ENCODE data around the gene MECP2.
A peak's percentile ranks its signal among the peaks of the same experiment; 100 is the strongest.

MECP2 gene

GRCh38 chrX:154116426-154117211, 19.1 kb upstream of the MECP2 start:
- Histone ChIP-seq H3K4me3 (ENCODE audit: low read depth in 1 of 5, low read length in 5 of 5) (no peak overlapping the region), H3K36me3 (ENCODE audit: control insufficient read depth in 5 of 5, insufficient read depth in 5 of 5, low read length in 5 of 5) (no peaks in the 10 kb centered on the region), H3K27me3 (ENCODE audit: control insufficient read depth in 5 of 5, insufficient read depth in 4 of 5, low read length in 5 of 5) (peaks cover 2 to 13% (median 6%) of the 10 kb centered on the region in 5 donors), H3K4me1 (ENCODE audit: control insufficient read depth in 5 of 5, insufficient read depth in 5 of 5, low read length in 5 of 5) (peaks cover 0 to 4% (median 0%) of the 10 kb centered on the region in 5 donors), H3K9ac (ENCODE audit: low read length in 5 of 5) (no peak overlapping the region), H3K9me3 (ENCODE audit: control insufficient read depth in 5 of 5, low read length in 5 of 5) (peaks cover 0 to 11% (median 3%) of the 10 kb centered on the region in 5 donors), H3K27ac (ENCODE audit: low read depth, low read length) (no peak overlapping the region)

GRCh38 chrX:154115750-154116149, 18.2 kb upstream of the MECP2 start:
- Histone ChIP-seq H3K9me3 (ENCODE audit: control insufficient read depth in 5 of 5, low read length in 5 of 5) (peaks cover 0 to 8% (median 3%) of the 10 kb centered on the region in 5 donors), H3K27ac (ENCODE audit: low read depth, low read length) (no peak overlapping the region), H3K4me3 (ENCODE audit: low read depth in 1 of 5, low read length in 5 of 5) (no peak overlapping the region), H3K4me1 (ENCODE audit: control insufficient read depth in 5 of 5, insufficient read depth in 5 of 5, low read length in 5 of 5) (no peaks in the 10 kb centered on the region), H3K9ac (ENCODE audit: low read length in 5 of 5) (no peak overlapping the region), H3K27me3 (ENCODE audit: control insufficient read depth in 5 of 5, insufficient read depth in 4 of 5, low read length in 5 of 5) (peaks cover 2 to 10% (median 6%) of the 10 kb centered on the region in 5 donors), H3K36me3 (ENCODE audit: control insufficient read depth in 5 of 5, insufficient read depth in 5 of 5, low read length in 5 of 5) (no peaks in the 10 kb centered on the region)

DNA sequence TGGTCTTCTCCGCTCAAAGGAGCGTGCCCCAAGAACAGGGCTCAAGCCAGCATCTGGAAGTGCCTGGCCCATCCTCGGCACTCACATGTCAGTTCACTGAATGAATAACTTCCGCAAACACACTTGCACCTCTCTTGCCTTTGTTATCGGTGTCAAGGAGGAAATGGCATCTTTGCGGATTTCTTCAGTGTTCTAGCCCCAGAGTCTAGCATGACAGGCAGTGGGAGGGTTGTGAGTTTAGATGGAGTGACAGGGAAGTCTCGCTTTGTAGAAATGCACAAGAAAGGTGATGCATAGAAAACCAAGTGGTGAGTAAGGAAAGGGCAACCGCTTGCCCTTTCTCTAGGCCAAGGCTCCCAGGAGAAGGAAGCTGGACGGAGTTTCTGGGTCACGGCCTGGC, 17.6 kb upstream of the MECP2 start:
- no peaks in the 10 kb centered on the region for H3K36me3 ChIP-seq (ENCODE audit: control insufficient read depth in 5 of 5, insufficient read depth in 5 of 5, low read length in 5 of 5)

DNA sequence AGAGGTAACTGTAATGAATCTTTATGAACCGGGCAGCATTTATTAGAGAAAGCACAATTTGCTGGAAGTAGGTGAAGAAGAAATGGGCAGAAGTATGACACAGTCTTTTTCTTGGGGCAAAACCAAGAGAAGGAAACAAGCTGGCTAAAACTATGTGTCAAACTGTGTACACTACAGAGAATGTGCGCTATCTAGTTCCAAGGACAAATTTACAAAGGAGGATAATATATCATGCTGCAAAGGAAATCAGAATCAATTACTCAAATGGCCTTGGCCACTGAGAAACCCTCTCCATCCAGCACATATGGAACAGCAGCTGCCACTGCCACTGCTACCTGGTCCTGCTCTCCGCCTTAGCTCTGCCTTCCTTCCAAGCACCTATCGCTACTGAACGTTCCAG, 17.1 kb upstream of the MECP2 start:
- no peaks in the 10 kb centered on the region for H3K4me1 ChIP-seq (ENCODE audit: control insufficient read depth in 5 of 5, insufficient read depth in 5 of 5, low read length in 5 of 5)
- H3K27ac ChIP-seq (ENCODE audit: low read depth, low read length): no peak overlapping the region
- H3K36me3 ChIP-seq (ENCODE audit: control insufficient read depth in 5 of 5, insufficient read depth in 5 of 5, low read length in 5 of 5): no peaks in the 10 kb centered on the region
- H3K9ac ChIP-seq (ENCODE audit: low read length in 5 of 5): no peak overlapping the region
- H3K27me3 ChIP-seq (ENCODE audit: control insufficient read depth in 5 of 5, insufficient read depth in 4 of 5, low read length in 5 of 5): peaks cover 4 to 10% (median 6%) of the 10 kb centered on the region in 5 donors
- no peak overlapping the region for H3K4me3 ChIP-seq (ENCODE audit: low read depth in 1 of 5, low read length in 5 of 5)
- peaks cover 0 to 5% (median 0%) of the 10 kb centered on the region in 5 donors for H3K9me3 ChIP-seq (ENCODE audit: control insufficient read depth in 5 of 5, low read length in 5 of 5)

More for the DNA sequence above, 17.6 kb upstream of the MECP2 start:
- Histone ChIP-seq H3K9me3 (ENCODE audit: control insufficient read depth in 5 of 5, low read length in 5 of 5) (peaks cover 0 to 5% (median 0%) of the 10 kb centered on the region in 5 donors), H3K4me1 (ENCODE audit: control insufficient read depth in 5 of 5, insufficient read depth in 5 of 5, low read length in 5 of 5) (no peaks in the 10 kb centered on the region), H3K9ac (ENCODE audit: low read length in 5 of 5) (no peak overlapping the region), H3K4me3 (ENCODE audit: low read depth in 1 of 5, low read length in 5 of 5) (no peak overlapping the region), H3K27me3 (ENCODE audit: control insufficient read depth in 5 of 5, insufficient read depth in 4 of 5, low read length in 5 of 5) (peaks cover 4 to 10% (median 6%) of the 10 kb centered on the region in 5 donors), H3K27ac (ENCODE audit: low read depth, low read length) (no peak overlapping the region)

GRCh38 chrX:154113729-154114128, 16.2 kb upstream of the MECP2 start:
- Histone ChIP-seq H3K27me3 (ENCODE audit: control insufficient read depth in 5 of 5, insufficient read depth in 4 of 5, low read length in 5 of 5) (peaks cover 4 to 10% (median 6%) of the 10 kb centered on the region in 5 donors), H3K9me3 (ENCODE audit: control insufficient read depth in 5 of 5, low read length in 5 of 5) (peaks cover 0 to 5% (median 0%) of the 10 kb centered on the region in 5 donors), H3K9ac (ENCODE audit: low read length in 5 of 5) (no peak overlapping the region), H3K4me3 (ENCODE audit: low read depth in 1 of 5, low read length in 5 of 5) (no peak overlapping the region), H3K4me1 (ENCODE audit: control insufficient read depth in 5 of 5, insufficient read depth in 5 of 5, low read length in 5 of 5) (no peaks in the 10 kb centered on the region), H3K27ac (ENCODE audit: low read depth, low read length) (no peak overlapping the region), H3K36me3 (ENCODE audit: control insufficient read depth in 5 of 5, insufficient read depth in 5 of 5, low read length in 5 of 5) (no peaks in the 10 kb centered on the region)

GRCh38 chrX:154098551-154098950, 1.0 kb upstream of the MECP2 start:
- no peaks in the 10 kb centered on the region for H3K9me3 ChIP-seq (ENCODE audit: control insufficient read depth in 5 of 5, low read length in 5 of 5)
- peaks cover 0 to 10% (median 2%) of the 10 kb centered on the region in 5 donors for H3K27me3 ChIP-seq (ENCODE audit: control insufficient read depth in 5 of 5, insufficient read depth in 4 of 5, low read length in 5 of 5)
- peaks cover 0 to 32% (median 25%) of the 10 kb centered on the region in 5 donors for H3K4me1 ChIP-seq (ENCODE audit: control insufficient read depth in 5 of 5, insufficient read depth in 5 of 5, low read length in 5 of 5)
- H3K4me3 ChIP-seq (ENCODE audit: low read depth in 1 of 5, low read length in 5 of 5): peak overlapping the region in 1 of 5 donors; percentile 67
- no peak overlapping the region for H3K27ac ChIP-seq (ENCODE audit: low read depth, low read length)
- no peak overlapping the region for H3K9ac ChIP-seq (ENCODE audit: low read length in 5 of 5)
- H3K36me3 ChIP-seq (ENCODE audit: control insufficient read depth in 5 of 5, insufficient read depth in 5 of 5, low read length in 5 of 5): no peaks in the 10 kb centered on the region

GRCh38 chrX:154097003-154097588, 421 bp downstream of the MECP2 start:
- Histone ChIP-seq H3K27ac (ENCODE audit: low read depth, low read length) (peak overlapping the region; percentile 73), H3K4me1 (ENCODE audit: control insufficient read depth in 5 of 5, insufficient read depth in 5 of 5, low read length in 5 of 5) (peaks cover 0 to 39% (median 32%) of the 10 kb centered on the region in 5 donors), H3K36me3 (ENCODE audit: control insufficient read depth in 5 of 5, insufficient read depth in 5 of 5, low read length in 5 of 5) (no peaks in the 10 kb centered on the region), H3K27me3 (ENCODE audit: control insufficient read depth in 5 of 5, insufficient read depth in 4 of 5, low read length in 5 of 5) (peaks cover 0 to 10% (median 2%) of the 10 kb centered on the region in 5 donors), H3K4me3 (ENCODE audit: low read depth in 1 of 5, low read length in 5 of 5) (peak overlapping the region; percentile 43 to 86 (median 70)), H3K9me3 (ENCODE audit: control insufficient read depth in 5 of 5, low read length in 5 of 5) (no peaks in the 10 kb centered on the region), H3K9ac (ENCODE audit: low read length in 5 of 5) (peak overlapping the region in 4 of 5 donors; percentile 51 to 83 (median 65))

- Histone ChIP-seq H3K36me3 (ENCODE audit: control insufficient read depth in 5 of 5, insufficient read depth in 5 of 5, low read length in 5 of 5) (peaks cover 0 to 3% (median 0%) of the 10 kb centered on the region in 5 donors), H3K9ac (ENCODE audit: low read length in 5 of 5) (peak overlapping the region in 4 of 5 donors; percentile 48 to 83 (median 65)), H3K27me3 (ENCODE audit: control insufficient read depth in 5 of 5, insufficient read depth in 4 of 5, low read length in 5 of 5) (peaks cover 0 to 13% (median 5%) of the 10 kb centered on the region in 5 donors), H3K9me3 (ENCODE audit: control insufficient read depth in 5 of 5, low read length in 5 of 5) (no peaks in the 10 kb centered on the region), H3K4me1 (ENCODE audit: control insufficient read depth in 5 of 5, insufficient read depth in 5 of 5, low read length in 5 of 5) (peaks cover 0 to 42% (median 38%) of the 10 kb centered on the region in 5 donors), H3K4me3 (ENCODE audit: low read depth in 1 of 5, low read length in 5 of 5) (peak overlapping the region; percentile 43 to 86 (median 70)), H3K27ac (ENCODE audit: low read depth, low read length) (peak overlapping the region; percentile 73)
Measured at GRCh38 chrX:154096140-154097002, 1.1 kb downstream of the MECP2 start.

DNA sequence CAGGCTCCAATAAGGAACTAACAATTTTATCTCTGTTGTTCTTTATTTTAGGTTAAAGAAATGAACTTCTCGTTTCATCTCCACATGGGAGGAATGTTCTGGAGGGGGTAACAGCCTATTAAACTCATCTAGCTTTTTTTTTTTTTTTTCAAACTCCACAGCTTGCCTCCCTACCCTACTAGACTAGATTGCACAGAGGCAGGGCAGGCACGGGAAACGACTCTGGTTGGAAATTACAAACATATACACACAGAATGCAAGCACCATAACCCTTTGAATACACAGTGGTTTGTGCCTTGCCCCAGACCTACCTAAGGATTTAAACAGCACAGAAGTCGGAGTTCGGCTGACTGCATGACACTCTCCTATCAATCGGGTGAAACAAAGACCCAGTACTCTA, 2.7 kb downstream of the MECP2 start:
- peaks cover 0 to 43% (median 39%) of the 10 kb centered on the region in 5 donors for H3K4me1 ChIP-seq (ENCODE audit: control insufficient read depth in 5 of 5, insufficient read depth in 5 of 5, low read length in 5 of 5)
- H3K9me3 ChIP-seq (ENCODE audit: control insufficient read depth in 5 of 5, low read length in 5 of 5): no peaks in the 10 kb centered on the region
- H3K4me3 ChIP-seq (ENCODE audit: low read depth in 1 of 5, low read length in 5 of 5): peak overlapping the region in 2 of 5 donors; percentile 5 to 7

More for the DNA sequence above, 2.7 kb downstream of the MECP2 start:
- Histone ChIP-seq H3K9ac (ENCODE audit: low read length in 5 of 5) (no peak overlapping the region), H3K27ac (ENCODE audit: low read depth, low read length) (no peak overlapping the region), H3K27me3 (ENCODE audit: control insufficient read depth in 5 of 5, insufficient read depth in 4 of 5, low read length in 5 of 5) (peaks cover 0 to 14% (median 2%) of the 10 kb centered on the region in 5 donors), H3K36me3 (ENCODE audit: control insufficient read depth in 5 of 5, insufficient read depth in 5 of 5, low read length in 5 of 5) (peaks cover 0 to 3% (median 0%) of the 10 kb centered on the region in 5 donors)

Data from subcutaneous abdominal adipose tissue (tissue), 5 donors.